Measurements from ENCODE around the gene LRRTM2.

The LRRTM2 gene

GRCh38 chr5:138878437-138879235 is 3.5 kb upstream of the LRRTM2 start:
- DNase-seq: no peak

- DNase-seq: no peak
Measured at GRCh38 chr5:138876811-138877210, 1.7 kb upstream of the LRRTM2 start.

- DNase-seq: no peak
Measured at GRCh38 chr5:138875946-138876345, 811 bp upstream of the LRRTM2 start.

- DNase-seq: no peak
Measured at GRCh38 chr5:138875552-138875875, 379 bp upstream of the LRRTM2 start.

- peak; percentile 22 for DNase-seq
Measured at GRCh38 chr5:138874241-138874640, 894 bp downstream of the LRRTM2 start.

- DNase-seq: no peak
Measured at GRCh38 chr5:138873466-138874221, 1.5 kb downstream of the LRRTM2 start.

- no peak for DNase-seq
Measured at GRCh38 chr5:138872841-138873465, 2.2 kb downstream of the LRRTM2 start.

- DNase-seq: no peak
Measured at GRCh38 chr5:138870611-138871010, 4.5 kb downstream of the LRRTM2 start.

GRCh38 chr5:138869763-138870500 is 5.2 kb downstream of the LRRTM2 start:
- DNase-seq: no peak

GRCh38 chr5:138869038-138869437 is 6.1 kb downstream of the LRRTM2 start:
- no peak for DNase-seq

GRCh38 chr5:138867011-138867410 is 8.1 kb downstream of the LRRTM2 start:
- DNase-seq: no peak

- DNase-seq: no peak
Measured at GRCh38 chr5:138853132-138853531, 22.0 kb downstream of the LRRTM2 start.

- no peak for DNase-seq
Measured at GRCh38 chr5:138850865-138851435, 24.2 kb downstream of the LRRTM2 start.

GRCh38 chr5:138849882-138850281 is 25.3 kb downstream of the LRRTM2 start:
- DNase-seq: no peak

- no peak for DNase-seq
Measured at GRCh38 chr5:138849439-138849838, 25.7 kb downstream of the LRRTM2 start.

- DNase-seq: no peak
Measured at GRCh38 chr5:138844812-138845513, 30.2 kb downstream of the LRRTM2 start.

- DNase-seq: no peak
Measured at GRCh38 chr5:138844125-138844461, 31.0 kb downstream of the LRRTM2 start.

- DNase-seq: no peak
Measured at GRCh38 chr5:138843316-138844124, 31.6 kb downstream of the LRRTM2 start.

GRCh38 chr5:138841531-138841930 is 33.6 kb downstream of the LRRTM2 start:
- no peak for DNase-seq

- no peak for DNase-seq
Measured at GRCh38 chr5:138840103-138840502, 35.0 kb downstream of the LRRTM2 start.

GRCh38 chr5:138837160-138837559 is 38.0 kb downstream of the LRRTM2 start:
- no peak for DNase-seq
